GM19099 (cell line): ENCODE data around the gene ABCB9.

Experiments used
- POLR2A ChIP-seq: IDR thresholded peaks from 3 replicates; pipeline ENCODE4 v1.6.1; 2011; ENCODE audit warnings: low read depth; ENCODE audit not compliant: insufficient read length; ENCODE audit errors: extremely low read depth

The ABCB9 gene

GRCh38 chr12:122966743-122967550 lies 684 bp upstream of the ABCB9 start:
- no peak for TF ChIP-seq POLR2A

GRCh38 chr12:122965321-122965751 lies 927 bp downstream of the ABCB9 start:
- no peak for TF ChIP-seq POLR2A

- no peak for TF ChIP-seq POLR2A
Measured at GRCh38 chr12:122964439-122965257, 1.6 kb downstream of the ABCB9 start.

- TF ChIP-seq POLR2A, result no peak
Measured at GRCh38 chr12:122963941-122964265, 2.4 kb downstream of the ABCB9 start.

- no peak for TF ChIP-seq POLR2A
Measured at GRCh38 chr12:122961531-122962329, 4.5 kb downstream of the ABCB9 start.

GRCh38 chr12:122960193-122960569 lies 6.1 kb downstream of the ABCB9 start:
- no peak for TF ChIP-seq POLR2A

GRCh38 chr12:122959566-122960192 lies 6.6 kb downstream of the ABCB9 start:
- TF ChIP-seq POLR2A, result no peak

- no peak for TF ChIP-seq POLR2A
Measured at GRCh38 chr12:122958198-122958888, 7.9 kb downstream of the ABCB9 start.

- TF ChIP-seq POLR2A, result no peak
Measured at GRCh38 chr12:122956035-122956434, 10.2 kb downstream of the ABCB9 start.

- no peak for TF ChIP-seq POLR2A
Measured at GRCh38 chr12:122955156-122955555, 11.1 kb downstream of the ABCB9 start.

- TF ChIP-seq POLR2A, result no peak
Measured at GRCh38 chr12:122951979-122952892, 14.0 kb downstream of the ABCB9 start.

- TF ChIP-seq POLR2A, result no peak
Measured at GRCh38 chr12:122951406-122951805, 14.9 kb downstream of the ABCB9 start.

- no peak for TF ChIP-seq POLR2A
Measured at GRCh38 chr12:122949816-122950675, 16.2 kb downstream of the ABCB9 start.

GRCh38 chr12:122949405-122949804 lies 16.9 kb downstream of the ABCB9 start:
- TF ChIP-seq POLR2A, result no peak
